Measurements from ENCODE around the gene PNLIPRP3.

The PNLIPRP3 gene

DNA sequence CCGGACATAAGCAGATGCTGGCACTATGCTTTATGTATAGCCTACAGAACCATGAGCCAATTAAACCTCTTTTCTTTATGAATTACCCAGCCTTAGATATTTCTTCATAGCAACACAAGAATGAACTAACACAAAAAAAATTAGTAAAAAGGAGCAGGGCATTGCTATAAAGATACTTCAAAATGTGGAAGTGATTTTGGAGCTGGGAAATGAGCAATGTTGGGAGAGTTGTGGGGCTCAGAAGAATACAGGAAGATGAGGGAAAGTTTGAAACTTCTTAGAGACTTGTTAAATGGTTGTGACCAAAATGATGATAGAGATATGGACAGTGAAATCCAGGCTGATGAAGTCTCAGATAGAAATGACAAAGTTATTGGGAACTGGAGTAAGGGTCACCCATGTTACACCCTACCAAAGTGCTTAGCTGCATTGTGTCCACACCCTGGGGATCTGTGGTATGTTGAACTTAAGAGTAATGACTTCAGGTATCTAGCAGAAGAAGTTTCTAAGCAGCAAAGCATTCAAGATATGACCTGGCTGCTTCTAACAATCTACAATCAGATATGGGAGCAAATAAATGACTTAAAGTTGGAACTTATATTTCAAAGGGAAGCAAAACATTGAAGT is 24.2 kb downstream of the PNLIPRP3 start:
- no peak for FAIRE-seq

DNA sequence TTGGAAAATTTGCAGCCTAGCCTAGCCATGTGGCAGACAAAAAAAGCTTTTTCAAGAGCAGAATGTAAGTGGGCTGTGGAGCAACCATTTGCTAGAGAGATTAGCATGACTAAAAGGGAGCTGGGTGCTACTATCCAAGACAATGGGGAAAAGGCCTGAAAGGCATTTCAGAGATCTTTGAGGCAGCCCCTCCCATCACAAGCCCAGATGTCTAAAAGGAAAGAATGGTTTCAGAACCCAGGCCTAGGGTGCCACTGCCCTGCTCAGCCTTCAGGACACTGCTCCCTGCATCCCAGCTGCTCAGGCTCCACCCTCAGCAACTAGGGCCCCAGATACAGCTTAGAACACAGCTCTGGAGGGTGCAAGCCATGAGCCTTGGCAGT is 24.7 kb downstream of the PNLIPRP3 start:
- no peak for FAIRE-seq

DNA sequence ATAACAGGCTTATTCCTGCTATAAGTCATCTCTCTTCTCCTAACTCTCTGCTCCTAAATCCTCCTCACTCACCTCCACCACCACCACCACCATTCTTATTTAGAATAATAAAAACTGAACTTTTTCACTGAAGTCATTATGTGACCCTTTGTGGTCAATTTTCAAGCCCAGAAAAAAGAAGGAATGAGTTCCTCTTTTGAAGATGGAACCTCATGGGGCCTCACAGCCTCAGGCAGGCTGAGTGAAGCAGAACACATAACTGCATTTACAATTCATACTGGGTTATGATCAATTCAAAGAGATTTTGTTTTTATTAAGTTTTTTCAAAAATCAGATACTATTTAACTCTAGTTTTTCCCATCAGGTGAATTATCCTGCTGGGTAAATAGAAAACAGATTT is 29.8 kb downstream of the PNLIPRP3 start:
- no peak for FAIRE-seq

DNA sequence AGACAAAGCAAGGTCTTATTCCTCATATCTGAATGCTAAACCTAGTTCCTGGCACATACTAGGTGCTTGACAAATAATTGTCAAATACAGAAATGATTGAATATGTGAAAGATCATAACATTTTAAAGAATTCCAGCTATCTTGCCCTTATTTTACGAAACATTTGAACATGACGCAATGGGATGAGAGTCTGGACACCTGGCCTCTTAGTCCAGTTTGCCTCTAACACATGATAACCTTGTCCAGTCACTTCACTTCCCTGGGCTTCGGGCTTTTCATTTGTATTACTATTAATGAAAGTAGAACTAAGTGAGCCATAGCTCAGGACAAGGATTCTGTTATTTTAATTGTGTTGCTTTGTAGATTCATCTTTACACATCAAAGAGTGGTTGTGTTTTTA is 32.6 kb downstream of the PNLIPRP3 start:
- FAIRE-seq, result no peak

DNA sequence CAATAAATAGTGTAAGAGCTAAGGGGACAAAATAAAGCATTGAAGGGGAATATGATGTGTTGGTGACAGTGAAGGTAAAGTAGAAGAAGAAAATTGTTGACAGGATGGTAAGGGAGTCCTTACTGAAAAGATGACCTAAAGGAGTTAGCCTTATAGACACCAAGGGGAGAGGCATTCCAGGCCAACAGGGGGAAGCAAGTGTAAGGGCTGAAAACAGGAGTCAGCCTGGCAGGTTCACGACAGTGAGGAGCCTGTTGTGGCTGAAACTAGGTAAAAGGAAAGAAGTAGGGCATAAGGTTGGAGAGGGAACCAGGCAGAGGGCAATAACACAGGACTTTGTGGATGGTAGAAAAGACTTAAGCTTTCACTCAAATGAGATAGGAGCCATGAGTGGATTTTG is 34.0 kb downstream of the PNLIPRP3 start:
- no peak for FAIRE-seq

DNA sequence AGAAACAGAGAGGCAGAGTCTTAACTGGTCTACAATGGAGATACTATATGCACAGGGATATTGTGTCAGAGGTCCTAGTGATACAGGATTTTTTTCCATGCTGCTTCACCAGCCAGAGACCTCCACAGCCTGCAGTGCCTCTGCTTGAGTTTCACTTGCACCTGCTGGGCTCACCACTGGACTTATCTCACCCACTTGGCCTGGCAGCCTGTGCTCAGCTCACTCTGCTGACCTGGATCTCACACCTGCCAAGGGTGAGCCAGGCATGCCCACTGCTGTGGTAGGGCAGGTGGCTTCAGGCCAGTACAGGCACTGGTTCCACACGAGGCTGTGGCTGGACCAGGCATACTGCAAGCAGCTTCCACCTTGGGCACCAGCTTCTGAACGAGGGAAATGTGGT is 36.6 kb downstream of the PNLIPRP3 start:
- no peak for FAIRE-seq

DNA sequence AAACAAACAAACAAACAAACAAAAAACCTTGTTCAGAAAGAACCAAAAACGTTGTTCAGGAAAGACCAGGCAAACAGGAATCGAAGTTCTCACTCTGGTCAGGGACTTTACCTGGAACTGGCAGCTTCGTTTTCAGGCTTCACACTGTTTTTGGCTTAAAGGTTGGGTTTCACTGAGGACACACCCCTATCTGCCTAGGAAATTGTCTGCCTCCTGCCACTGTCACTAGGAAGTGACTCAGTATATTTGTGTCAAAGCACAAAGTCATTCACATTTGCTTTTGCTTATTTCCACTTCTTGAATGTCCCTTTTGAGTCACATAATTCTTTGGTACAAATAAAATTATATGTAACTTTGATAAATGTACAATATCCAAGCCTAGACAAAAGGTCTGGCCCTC is 37.9 kb downstream of the PNLIPRP3 start:
- FAIRE-seq, result no peak

DNA sequence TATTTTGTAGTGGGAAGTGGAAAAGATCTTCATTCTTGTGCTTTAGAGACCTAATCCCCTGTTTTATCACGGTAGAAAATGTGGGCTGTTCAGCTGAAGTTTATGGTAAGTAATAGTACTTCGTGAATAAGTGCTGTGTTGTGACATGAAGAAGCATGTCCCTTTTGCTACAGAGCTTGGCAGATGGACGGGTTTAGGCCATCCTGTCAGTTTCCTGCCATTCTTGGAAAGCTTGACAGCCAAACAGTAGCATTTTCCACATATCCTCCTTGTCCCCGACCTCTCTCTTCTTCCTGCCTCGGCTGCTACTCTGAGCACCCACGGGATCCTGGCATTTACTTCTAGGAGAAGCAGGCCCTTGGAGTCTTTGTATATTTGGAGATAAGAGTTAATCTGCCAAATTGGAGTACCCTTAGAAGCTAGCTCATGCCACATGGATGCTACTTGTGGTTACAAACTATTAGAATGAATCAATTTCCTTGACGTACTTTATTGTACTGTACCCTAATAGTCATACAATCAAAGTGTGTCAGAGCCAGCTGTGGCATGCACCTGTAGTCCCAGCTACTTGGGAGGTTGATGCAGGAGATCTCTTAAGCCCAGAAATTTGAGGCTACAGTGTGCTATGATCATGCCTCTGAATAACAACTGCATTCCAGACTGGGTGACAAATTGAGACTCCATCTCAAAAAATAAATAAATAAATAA is 39.2 kb downstream of the PNLIPRP3 start:
- no peak for FAIRE-seq

DNA sequence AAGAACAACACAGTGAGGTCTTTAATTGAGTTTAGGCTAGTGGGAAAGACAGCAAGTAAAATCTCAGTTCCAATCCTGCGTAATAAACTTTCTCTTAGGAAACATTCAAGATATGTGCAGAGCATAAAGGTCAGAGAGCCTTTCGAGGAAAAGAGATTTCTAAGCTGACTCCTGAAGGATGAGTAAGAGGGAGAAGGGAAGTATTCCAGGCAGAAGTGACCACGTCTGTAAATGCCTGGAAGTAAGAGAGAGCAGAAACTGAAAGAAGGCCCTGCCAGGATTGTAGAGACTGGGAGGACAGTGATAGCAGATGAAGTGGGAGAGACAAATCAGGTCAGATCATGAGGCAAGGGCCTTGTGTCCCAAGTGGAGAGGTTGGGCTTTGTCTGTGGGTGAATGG is 41.8 kb downstream of the PNLIPRP3 start:
- FAIRE-seq, result no peak

DNA sequence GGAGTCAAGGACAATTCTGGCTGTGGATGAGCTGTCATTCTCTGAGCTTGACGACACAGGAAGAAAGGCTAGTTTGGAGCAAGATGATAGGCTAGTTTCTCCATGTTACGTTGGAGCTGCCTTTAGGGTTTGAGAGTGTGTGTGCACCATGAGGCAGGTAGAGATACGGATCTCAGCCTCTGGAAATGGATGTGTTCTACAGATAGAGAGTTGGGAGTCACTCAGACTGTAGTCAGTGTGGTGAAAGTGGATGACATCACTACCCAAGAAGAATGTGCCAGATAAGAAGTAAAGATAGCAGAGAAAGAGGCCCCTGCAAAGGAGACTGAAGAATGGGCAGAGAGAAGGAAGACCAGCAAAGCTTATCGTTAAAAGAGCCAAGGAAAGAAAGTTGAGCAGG is 42.4 kb downstream of the PNLIPRP3 start:
- no peak for FAIRE-seq

DNA sequence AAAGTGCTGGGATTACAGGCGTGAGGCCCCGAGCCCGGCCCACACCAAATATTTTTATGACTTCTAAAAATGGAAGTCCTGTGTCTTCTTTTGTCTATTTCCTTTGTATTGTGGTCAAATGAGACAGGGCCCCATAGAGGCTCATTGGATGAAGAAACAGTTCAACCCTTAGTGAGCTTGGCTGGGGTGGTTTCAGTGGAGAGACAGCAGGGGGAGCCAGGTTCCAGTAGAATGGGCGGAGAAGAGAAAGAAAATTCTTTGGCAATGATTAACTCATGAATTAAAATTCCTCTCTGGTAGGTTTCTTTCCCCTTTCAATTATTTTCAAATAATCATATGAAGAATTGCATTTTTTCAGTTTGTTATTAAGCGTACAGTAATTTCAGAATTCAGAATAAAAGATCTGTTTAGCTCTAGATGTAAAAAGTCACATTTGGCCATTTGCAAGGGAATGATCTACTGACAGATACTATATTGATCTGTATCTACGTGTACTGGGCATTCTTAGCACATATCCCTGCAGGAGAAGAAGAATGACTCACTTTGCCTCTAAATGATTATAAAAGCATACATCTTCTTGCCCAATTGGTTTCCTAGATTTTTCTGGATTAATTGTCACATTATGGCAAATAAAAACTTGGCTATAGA is 43.2 kb downstream of the PNLIPRP3 start:
- no peak for FAIRE-seq

DNA sequence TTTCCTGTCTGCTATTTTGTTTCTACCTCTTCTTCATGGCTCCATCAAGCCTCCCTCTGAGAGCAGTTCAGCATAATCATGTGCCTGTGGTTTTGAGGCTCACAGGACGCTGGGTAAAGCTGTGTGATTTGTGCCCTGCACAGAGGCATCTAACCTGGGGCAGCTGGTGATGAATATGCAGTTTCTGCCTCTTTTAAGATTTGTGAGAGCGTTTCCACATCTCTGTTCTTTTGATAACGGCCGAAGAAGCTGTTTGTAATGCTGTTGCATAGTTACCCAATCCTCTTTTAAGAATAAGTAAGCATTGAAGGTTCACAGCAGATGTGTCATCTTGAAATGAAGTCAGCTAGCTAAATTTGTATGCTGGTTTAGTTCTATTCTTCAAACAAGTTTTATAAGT is 45.2 kb downstream of the PNLIPRP3 start:
- FAIRE-seq, result no peak

DNA sequence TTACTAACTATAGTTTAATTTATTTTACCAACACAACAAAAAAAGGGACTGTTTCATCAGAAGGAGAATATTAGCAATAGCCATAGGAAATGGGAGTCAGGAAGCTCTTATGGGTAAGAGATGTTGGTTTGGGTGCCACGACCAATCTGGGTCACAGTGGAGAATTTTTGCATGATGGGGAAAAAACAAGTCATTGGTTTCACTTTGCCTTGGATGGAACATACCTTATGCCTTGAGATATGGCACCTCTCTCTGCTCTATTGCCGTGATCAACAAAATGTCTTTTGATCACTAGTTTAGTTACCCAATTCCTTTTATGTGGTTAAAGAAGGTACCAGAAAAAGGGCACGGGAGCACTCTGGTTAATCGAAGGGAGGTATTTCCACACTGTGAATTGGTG is 48.2 kb downstream of the PNLIPRP3 start:
- FAIRE-seq, result no peak

DNA sequence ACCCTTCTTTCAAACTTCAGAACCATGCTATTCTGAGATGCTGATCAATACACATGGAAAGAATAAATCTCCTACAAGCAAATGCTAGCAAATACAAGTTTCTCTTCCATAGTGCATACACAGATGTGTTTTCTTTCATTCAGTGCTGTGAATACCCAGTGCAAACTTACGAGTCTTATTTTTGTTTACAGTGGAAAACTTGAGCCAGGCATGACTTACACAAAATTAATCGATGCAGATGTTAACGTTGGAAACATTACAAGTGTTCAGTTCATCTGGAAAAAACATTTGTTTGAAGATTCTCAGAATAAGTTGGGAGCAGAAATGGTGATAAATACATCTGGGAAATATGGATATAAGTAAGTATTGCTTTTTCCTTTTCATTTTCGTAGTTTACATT is 48.8 kb downstream of the PNLIPRP3 start:
- FAIRE-seq, result no peak

DNA sequence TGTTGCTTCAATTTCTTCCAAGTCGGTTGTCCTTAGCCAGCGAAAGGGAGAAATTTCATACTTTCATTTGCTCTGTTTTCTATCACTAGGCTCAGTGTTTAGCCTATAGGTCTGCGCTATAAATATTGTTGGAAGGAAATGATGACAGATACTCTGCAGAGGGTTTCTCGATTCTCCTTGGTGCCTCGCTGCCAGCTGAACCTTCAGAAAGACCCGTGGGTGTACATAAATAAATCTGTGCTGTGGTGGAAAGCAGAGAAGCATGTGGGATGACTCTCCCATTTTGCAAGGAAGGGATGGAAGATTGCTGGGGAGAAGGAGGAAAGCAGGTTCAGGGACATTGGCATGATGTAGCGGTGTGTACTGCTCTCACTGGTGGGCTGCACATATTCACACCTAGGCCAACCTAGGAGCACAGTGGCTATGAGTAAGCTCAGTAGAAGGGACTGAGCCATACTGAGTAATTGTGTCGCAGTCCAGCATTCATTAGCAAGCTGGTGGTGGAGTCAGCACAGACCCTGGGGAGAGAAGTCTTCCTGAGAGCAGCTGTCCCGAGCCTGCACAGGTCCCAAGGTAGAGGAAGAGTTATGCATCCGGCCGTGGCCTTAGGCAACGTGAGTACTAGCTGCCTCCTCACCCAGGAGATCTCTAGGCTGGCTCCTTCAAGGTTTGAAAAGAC is 50.5 kb downstream of the PNLIPRP3 start:
- no peak for FAIRE-seq

DNA sequence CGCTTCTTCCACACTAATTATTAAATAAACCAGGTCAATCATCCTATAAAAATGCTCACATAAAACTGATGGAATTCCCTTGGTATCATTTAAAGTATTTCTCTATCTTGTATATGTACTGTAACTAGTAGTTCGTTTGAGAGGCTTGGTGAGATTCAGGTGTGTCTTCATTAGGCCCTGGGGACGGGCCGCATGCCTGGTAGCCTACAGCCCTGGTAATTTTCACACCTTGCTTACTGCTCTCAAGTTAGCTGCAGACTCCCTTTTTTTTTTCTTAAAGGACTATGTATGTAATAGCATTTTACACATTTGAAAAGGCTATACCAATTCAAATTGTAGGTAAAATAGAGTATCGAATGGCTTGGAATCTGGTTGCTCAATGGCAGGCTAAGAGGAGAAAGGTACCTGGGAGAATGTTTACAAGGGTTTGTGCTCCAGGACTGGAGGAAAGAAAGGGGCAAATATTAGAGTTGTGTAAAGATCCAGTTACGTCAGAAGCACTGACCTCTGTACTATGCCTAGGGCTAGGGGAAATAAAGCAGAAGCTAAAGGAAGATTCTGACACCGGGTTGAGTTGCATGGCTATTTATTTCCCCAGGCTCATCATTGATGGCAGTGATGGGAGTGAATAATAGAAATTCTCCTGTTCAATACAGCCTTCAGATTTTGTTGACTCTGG is 59.3 kb downstream of the PNLIPRP3 start:
- FAIRE-seq, result no peak

DNA sequence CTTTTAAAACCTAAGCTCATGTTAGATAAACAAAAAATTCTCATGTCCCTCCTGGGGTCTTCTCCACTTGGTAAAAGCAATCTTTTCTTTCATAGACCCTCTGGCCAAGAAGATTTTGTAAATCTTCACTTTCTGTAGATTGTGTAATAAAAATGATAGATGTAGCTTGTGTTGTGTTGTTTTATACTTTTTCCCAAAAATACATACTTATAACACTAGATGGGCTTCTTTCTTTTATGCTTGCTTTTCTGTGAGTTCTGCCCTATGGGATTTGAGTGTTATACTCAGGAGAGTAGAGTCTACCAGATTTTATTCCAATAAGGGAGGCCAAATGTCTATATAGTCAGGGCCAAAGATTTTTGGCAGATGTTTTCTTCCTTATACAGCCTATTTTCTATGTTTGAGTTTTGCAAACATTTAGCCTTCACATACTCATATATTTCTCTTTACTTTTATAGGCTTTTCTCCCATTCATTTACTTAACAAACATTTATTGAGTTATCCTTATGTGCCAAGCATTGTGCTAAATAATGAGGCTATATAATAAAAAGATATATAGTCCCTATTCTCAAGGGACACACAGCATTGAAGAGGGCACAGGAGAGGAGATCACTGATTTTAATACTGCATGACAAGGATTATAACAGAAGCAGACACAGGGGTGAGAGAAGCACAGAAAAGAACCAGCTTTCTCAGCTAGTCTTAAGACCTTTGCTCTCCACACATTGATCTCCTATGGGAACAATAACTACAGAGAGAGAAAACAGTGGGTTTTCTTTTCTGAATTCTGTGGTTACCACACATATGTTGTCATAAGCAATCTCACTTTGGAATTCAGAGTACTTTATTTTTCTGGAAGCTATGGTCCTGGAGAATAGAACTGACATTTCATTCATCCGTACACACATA is 60.1 kb downstream of the PNLIPRP3 start:
- no peak for FAIRE-seq

DNA sequence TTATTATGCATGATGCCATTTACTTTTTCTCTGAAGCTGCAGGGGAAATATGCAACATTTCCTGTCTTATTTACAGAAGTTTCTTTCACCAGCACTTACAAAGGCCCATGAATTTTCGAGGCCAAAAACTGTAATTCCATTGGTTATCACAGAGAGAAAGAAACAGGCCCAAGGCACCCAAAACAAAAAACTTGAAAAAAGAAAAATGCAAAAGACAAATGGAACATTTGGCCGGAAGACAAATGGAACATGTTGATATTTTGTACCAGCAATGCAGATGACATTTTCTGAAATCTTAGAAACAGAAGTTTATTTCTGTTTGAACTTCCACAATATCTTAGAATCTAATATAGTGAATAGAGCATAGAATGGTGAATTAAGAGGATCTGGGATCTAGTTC is 61.8 kb downstream of the PNLIPRP3 start:
- FAIRE-seq, result no peak

DNA sequence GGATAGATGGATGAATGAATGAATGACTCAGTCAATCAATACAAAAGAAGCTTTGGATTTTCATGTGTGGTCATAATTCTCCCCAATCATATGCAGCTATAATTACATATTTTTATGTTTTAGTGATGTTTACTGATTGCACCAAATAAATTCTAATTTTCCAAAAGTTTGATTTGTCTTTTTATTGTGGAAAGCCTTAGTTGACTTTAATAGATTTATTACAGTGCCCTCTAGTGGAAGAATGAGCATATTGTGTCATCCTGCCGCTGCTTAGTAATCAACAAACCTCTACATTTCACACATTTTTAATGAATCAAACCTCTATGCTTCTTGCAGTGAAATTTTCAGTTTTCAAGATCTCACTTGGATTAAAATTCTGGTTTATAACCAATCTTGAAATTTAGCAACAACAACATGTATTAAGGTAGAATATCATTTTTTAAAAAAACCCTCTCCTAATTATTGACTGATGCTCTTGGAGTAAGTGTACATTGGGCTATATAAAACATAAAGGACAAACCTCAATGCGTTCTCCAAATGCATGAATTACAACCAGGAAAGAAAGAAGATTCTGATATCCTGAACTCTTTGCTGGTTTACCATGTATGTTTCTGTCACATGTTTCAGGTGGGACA is 62.5 kb downstream of the PNLIPRP3 start:
- FAIRE-seq, result no peak

DNA sequence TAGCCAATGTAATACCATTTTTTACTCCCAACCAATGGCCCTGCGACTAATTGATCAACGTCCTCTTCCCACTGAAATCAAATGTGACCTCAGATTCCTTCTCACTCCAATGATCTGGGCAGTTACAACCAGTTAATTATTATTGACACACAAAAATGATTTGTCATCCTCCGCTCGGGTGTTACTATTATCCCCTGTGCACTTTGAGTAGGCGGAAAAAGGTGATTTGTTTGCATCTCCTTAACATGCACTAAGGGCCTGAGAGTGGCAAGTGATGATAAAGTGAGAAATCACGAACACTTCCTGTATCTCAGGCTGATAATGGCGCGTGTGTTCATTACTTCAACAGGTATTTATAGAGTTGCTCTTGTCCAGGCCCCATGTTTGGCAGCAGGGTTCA is 77.1 kb downstream of the PNLIPRP3 start:
- FAIRE-seq, result no peak

DNA sequence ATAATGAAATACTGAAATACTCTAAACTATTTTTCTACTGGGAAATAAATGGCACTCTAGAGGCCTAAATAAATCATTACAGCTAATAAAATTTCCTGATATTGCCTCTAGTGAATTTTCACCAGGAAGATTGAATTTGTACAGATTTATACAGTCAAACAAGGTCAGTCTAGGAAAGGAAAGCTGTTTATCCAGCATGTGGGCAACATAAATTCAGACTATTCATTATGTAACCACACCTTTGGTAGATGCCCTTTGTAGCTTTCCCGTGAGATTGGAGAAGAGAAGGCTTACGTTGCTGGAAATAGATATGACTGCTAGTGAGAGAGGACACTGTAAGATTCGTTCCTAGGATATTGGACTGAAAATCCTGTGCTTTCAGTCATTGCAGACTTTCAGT is 82.9 kb downstream of the PNLIPRP3 start:
- no peak for FAIRE-seq

DNA sequence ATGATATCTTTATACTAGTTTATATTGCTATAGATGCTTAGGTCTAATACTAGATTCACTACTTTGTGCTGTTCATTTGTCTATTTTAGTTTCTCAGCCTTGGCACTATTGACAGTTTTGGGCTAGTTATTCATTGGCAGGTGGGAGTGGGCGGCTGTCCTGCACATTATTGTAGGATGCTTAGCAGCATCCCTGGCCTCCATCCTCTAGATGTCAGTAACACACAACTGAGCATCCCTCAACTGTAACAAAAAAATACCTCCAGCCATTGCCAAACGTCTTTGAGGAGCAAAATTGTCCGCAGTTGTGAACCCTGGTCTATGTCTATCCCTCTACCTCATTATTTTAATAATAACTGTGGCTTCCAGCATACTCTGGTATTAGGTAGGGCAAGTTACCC is 83.7 kb downstream of the PNLIPRP3 start:
- no peak for FAIRE-seq
